ENCODE results near the gene B4GALNT1.

Gene B4GALNT1

DNA sequence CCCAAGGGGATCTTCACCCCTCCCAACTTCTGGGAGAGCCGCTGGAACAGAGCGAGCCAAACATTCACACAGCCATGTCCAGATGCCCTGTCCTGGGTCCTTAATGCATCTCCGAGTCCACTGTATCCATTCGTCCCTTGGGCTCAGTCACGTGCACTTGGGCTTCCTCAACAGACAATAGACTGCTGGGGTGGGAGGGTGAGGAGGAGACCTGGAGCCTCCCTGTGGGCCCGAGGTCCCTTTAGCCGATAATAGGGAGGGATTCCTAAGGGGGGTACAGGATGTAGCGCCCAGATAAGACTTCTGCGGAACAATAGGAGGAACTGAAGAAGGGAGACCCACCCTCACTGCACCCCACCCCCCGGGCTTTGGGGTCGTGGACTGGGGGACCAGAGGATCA is 15.1 kb downstream of the B4GALNT1 start:
- TF ChIP-seq, protein P1, sequence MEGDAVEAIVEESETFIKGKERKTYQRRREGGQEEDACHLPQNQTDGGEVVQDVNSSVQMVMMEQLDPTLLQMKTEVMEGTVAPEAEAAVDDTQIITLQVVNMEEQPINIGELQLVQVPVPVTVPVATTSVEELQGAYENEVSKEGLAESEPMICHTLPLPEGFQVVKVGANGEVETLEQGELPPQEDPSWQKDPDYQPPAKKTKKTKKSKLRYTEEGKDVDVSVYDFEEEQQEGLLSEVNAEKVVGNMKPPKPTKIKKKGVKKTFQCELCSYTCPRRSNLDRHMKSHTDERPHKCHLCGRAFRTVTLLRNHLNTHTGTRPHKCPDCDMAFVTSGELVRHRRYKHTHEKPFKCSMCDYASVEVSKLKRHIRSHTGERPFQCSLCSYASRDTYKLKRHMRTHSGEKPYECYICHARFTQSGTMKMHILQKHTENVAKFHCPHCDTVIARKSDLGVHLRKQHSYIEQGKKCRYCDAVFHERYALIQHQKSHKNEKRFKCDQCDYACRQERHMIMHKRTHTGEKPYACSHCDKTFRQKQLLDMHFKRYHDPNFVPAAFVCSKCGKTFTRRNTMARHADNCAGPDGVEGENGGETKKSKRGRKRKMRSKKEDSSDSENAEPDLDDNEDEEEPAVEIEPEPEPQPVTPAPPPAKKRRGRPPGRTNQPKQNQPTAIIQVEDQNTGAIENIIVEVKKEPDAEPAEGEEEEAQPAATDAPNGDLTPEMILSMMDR (IDR thresholded peaks at IDR 0.05; ENCODE audit: low read depth, low read length), result no peak
- no peak overlapping the region for H3K4me3 ChIP-seq (ENCODE audit: low read depth, low read length)
- no peaks in the 10 kb centered on the region for H3K27me3 ChIP-seq (ENCODE audit: insufficient read depth, low read depth, severe bottlenecking)
- H3K27ac ChIP-seq, result no peak overlapping the region
- no peaks in the 10 kb centered on the region for H3K9me3 ChIP-seq (ENCODE audit: severe bottlenecking)
- DNase-seq, result no peak
- peaks cover 85% of the 10 kb centered on the region for H3K36me3 ChIP-seq

DNA sequence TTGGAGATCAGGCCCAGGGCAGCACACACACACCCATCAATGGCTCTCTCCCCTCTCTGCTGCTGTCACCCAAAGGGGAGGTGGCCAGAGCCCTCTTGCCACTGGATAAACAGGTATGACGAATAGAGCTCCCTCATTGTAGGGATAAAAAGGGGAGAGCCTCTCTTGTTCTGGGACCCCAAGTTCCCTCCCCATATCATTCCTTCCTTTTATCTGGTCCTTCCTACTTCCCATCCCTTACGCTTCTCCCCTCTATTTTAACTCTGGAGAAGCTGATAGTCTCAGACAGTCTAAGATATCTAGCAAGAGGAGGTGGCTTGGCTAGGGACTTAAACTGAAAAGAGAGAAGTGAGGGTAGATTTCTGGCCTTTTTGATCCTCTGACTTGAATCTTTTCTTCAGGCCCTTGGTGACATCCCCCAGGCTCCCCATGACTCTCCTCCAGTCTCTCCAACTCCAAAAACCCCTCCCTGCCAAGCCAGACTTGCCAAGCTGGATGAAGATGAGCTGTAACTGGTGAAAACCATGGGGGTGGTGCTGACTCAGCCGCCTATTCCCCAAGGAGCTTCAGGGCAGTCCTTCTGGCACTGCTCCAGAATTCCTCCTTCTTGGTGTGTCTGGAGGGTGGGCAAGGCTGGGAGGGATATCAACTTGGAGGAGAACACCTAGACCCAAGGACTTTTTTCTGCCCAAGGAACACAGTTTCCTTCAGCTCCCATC is 16.5 kb downstream of the B4GALNT1 start:
- DNase-seq, result no peak
- peaks cover 73% of the 10 kb centered on the region for H3K36me3 ChIP-seq
- TF ChIP-seq, protein P1 (IDR thresholded peaks at IDR 0.05; ENCODE audit: low read depth, low read length), result no peak
- no peak overlapping the region for H3K4me3 ChIP-seq (ENCODE audit: low read depth, low read length)
- no peak overlapping the region for H3K27ac ChIP-seq
- H3K27me3 ChIP-seq (ENCODE audit: insufficient read depth, low read depth, severe bottlenecking), result no peaks in the 10 kb centered on the region
- H3K9me3 ChIP-seq (ENCODE audit: severe bottlenecking), result no peaks in the 10 kb centered on the region

DNA sequence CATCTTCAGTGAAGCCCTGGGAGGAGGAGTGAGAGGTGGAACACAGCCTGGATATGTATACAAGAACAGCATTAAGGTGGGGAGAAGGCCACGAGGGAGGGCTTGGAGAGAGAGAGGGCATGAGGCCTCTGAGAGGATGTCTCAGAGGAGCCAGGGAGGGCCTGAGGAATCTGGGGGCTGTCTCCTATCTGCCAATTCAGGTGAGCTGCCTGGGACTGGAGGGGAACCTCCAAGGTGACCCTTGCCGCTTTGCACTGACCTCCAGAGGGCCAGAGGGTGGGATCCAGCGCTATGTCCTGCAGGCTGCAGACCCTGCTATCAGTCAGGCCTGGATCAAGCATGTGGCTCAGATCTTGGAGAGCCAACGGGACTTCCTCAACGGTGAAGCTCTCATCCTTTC is 17.4 kb downstream of the B4GALNT1 start:
- no peaks in the 10 kb centered on the region for H3K9me3 ChIP-seq (ENCODE audit: severe bottlenecking)
- H3K27me3 ChIP-seq (ENCODE audit: insufficient read depth, low read depth, severe bottlenecking), result no peaks in the 10 kb centered on the region
- H3K4me3 ChIP-seq (ENCODE audit: low read depth, low read length), result no peak overlapping the region
- DNase-seq, result no peak
- H3K27ac ChIP-seq, result no peak overlapping the region
- TF ChIP-seq, protein P1 (IDR thresholded peaks at IDR 0.05; ENCODE audit: low read depth, low read length), result no peak
- peaks cover 66% of the 10 kb centered on the region for H3K36me3 ChIP-seq

DNA sequence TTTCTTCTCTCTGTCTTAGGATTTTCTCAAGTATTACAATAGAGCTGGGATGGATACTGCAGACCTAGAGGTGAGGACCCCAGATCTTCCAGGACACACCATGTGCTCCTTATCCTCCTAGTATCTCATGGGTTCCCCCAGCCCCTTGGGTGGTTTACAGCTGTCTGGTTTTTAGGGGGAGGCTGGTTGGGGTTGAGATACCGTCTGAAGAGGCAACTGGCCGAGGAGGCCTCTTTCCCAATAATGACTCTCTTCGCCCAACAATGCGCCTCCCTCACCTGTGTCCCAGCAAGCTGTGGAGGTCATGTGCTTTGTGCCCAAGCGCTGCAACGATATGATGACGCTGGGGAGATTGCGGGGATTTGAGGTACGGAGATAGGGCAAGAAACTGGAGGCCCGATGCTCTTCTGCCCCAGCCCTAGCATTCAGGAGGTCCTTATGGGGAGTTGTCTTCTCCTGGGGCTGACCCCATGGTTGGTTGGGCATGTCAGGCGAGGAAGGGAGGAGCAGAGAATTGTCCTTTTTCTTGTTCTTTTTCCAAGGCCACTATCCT is 18.0 kb downstream of the B4GALNT1 start:
- Histone ChIP-seq H3K4me3 (ENCODE audit: low read depth, low read length) (no peak overlapping the region), H3K27ac (no peak overlapping the region), H3K27me3 (ENCODE audit: insufficient read depth, low read depth, severe bottlenecking) (no peaks in the 10 kb centered on the region), H3K36me3 (peaks cover 60% of the 10 kb centered on the region), H3K9me3 (ENCODE audit: severe bottlenecking) (no peaks in the 10 kb centered on the region)
- TF ChIP-seq, protein P1 (IDR thresholded peaks at IDR 0.05; ENCODE audit: low read depth, low read length), result no peak
- no peak for DNase-seq

DNA sequence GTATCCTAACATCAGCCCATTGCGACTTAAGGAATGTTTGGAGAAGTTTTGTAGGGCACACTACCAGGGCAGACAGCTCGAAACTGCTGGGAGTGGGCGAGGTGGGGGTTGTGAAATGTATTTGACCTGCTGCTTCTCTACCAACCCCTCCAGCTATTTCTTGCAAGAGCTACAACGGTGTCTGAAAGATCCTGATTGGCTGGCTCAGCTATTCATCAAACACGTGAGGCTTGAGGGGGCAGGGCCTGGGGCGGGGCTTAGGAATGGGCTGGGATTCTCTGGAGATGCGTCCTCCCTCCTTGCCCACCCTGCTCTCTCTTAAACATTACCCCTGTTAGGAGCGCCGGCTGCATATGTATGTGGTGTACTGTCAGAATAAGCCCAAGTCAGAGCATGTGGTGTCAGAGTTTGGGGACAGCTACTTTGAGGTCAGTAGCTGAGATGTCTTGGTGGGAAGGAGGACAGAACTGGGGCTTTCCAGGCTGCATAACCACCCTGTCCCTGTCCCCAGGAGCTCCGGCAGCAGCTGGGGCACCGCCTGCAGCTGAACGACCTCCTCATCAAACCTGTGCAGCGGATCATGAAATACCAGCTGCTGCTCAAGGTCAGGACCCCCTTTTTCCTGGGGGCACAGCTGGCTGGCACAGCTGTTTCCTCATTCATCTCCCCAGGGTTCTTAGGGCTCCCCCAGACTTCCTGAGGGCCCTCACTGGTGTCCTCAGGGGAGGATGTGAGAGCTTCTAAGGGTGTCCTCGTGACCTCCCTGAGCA is 18.6 kb downstream of the B4GALNT1 start:
- Histone ChIP-seq H3K27me3 (ENCODE audit: insufficient read depth, low read depth, severe bottlenecking) (no peaks in the 10 kb centered on the region), H3K9me3 (ENCODE audit: severe bottlenecking) (no peaks in the 10 kb centered on the region), H3K36me3 (peaks cover 53% of the 10 kb centered on the region), H3K27ac (no peak overlapping the region), H3K4me3 (ENCODE audit: low read depth, low read length) (no peak overlapping the region)
- no peak for DNase-seq
- TF ChIP-seq, protein P1 (IDR thresholded peaks at IDR 0.05; ENCODE audit: low read depth, low read length), result no peak

All from WERI-Rb-1 (cell line).